K562 (cell line): ENCODE data around the gene CDCA4. TPM values are rescaled to one million over a fixed set of nuclear protein-coding genes. Genes with fewer than 3 reads are reported as not detected.

Source experiments
- ATAC-seq: fragments of 200-7000 bp; cut with Tn5 transposase; 3 replicates; pipeline ENCODE4 v1.9.1; 2020; ENCODE audit warnings: moderate library complexity
- BruUV-seq: library from RNA; stranded (reverse); fragments of 400-500 nt; replicated peaks from 2 replicates; lab custom pipeline; 2021; lab: Mats Ljungman, UMichigan
- CTCF ChIA-PET: fragments of 300-600 bp; formaldehyde crosslinking; extraction: SDS; loops from one replicate; lab custom pipeline; 2021; ENCODE audit warnings: low intra/inter-chr PET ratio; lab: Yijun Ruan, JAX
- POLR2A ChIA-PET: fragments of 300-600, 350-650 bp; sonication (Branson Sonifier 250); formaldehyde crosslinking; extraction: SDS; loops from one replicate; lab custom pipeline; 2021; ENCODE audit warnings: antibody characterized with exemption, inconsistent platforms; lab: Yijun Ruan, JAX
- DNase-seq, 4 experiments: peaks; one replicate each; pipeline versions ENCODE4 v3.0.0 to v3.0.0-alpha.2; 2011 to 2018; ENCODE audit warnings: low spot score in 3 of 4, mixed read lengths in 3 of 4; ENCODE audit errors: extremely low read depth in 1 of 4
- FAIRE-seq: peaks from 2 replicates; lab custom pipeline; 2011; peaks lifted over from hg19 to GRCh38; lab: Jason Lieb, UNC
- H2AFZ ChIP-seq: 2 replicates; pipeline ENCODE4 v1.6.0; 2011; ENCODE audit warnings: low read depth, low read length, control low read depth, inconsistent platforms
- H3K27ac ChIP-seq: fragments of 200-600 bp; 3 replicates; pipeline ENCODE4 v1.8.0; 2011; ENCODE audit warnings: low read depth, mild to moderate bottlenecking, control low read depth, inconsistent platforms, low read length, moderate library complexity, mixed read lengths; ENCODE audit errors: extremely low read depth
- H3K27me3 ChIP-seq, 2 experiments: fragments of 300-600 bp in 1 of 2; 2 replicates in 1 of 2; 3 replicates in 1 of 2; pipeline versions ENCODE4 v1.6.0 to v1.8.0; 2011; ENCODE audit warnings: inconsistent platforms in 2 of 2, low read length in 2 of 2, mild to moderate bottlenecking in 1 of 2, mixed read lengths in 1 of 2, moderate library complexity in 1 of 2; ENCODE audit not compliant: control insufficient read depth in 2 of 2, insufficient read depth in 2 of 2
- H3K36me3 ChIP-seq: fragments of 300-600 bp; 3 replicates; pipeline ENCODE4 v1.8.0; 2011; ENCODE audit warnings: mild to moderate bottlenecking, low read length, inconsistent platforms; ENCODE audit not compliant: control insufficient read depth, insufficient read depth
- H3K4me1 ChIP-seq, 2 experiments: fragments of 200-600 bp in 1 of 2; replicated peaks in 1 of 2; 2 replicates in 1 of 2; 3 replicates in 1 of 2; pipeline versions ENCODE4 v1.5.1 to v1.8.0; 2011; ENCODE audit warnings: inconsistent platforms in 2 of 2, low read length in 2 of 2, mild to moderate bottlenecking in 1 of 2, mixed read lengths in 1 of 2, moderate library complexity in 1 of 2; ENCODE audit not compliant: control insufficient read depth in 2 of 2, insufficient read depth in 2 of 2
- H3K4me2 ChIP-seq: 2 replicates; pipeline ENCODE4 v1.6.1; 2011; ENCODE audit warnings: low read length, control low read depth, inconsistent platforms, mixed read lengths; ENCODE audit not compliant: insufficient read depth
- H3K4me3 ChIP-seq: fragments of 200-600 bp; sonication (generic), shearing (Covaris generic); 2 replicates; pipeline ENCODE4 v1.5.1; 2016; ENCODE audit warnings: control low read depth, inconsistent platforms
- H3K79me2 ChIP-seq: fragments of 200-600 bp; 3 replicates; pipeline ENCODE4 v1.8.0; 2011; ENCODE audit warnings: low read length, inconsistent platforms; ENCODE audit not compliant: control insufficient read depth, insufficient read depth
- H3K9ac ChIP-seq, 2 experiments: 2 replicates each; pipeline versions ENCODE4 v1.6.0 to v1.6.1; 2011; ENCODE audit warnings: low read depth in 2 of 2, low read length in 2 of 2, control low read depth in 1 of 2, inconsistent platforms in 1 of 2, mild to moderate bottlenecking in 1 of 2, mixed read lengths in 1 of 2; ENCODE audit not compliant: insufficient read depth in 1 of 2
- H3K9me1 ChIP-seq: one replicate; pipeline ENCODE4 v1.6.0; 2011; ENCODE audit warnings: inconsistent platforms, mild to moderate bottlenecking, low read length, moderate library complexity; ENCODE audit not compliant: control insufficient read depth, insufficient read depth
- H3K9me3 ChIP-seq: replicated peaks from 2 replicates; pipeline ENCODE4 v1.5.1; 2011; ENCODE audit warnings: low read depth, low read length, inconsistent platforms; ENCODE audit not compliant: control insufficient read depth, insufficient read depth
- H4K20me1 ChIP-seq: replicated peaks from 2 replicates; pipeline ENCODE4 v1.6.1; 2011; ENCODE audit warnings: low read length, inconsistent platforms, mixed read lengths; ENCODE audit not compliant: control insufficient read depth, insufficient read depth
- FOSL1 ChIP-seq: fragments of 200-800 bp; sonication (Bioruptor generic); conservative IDR thresholded peaks from 2 replicates; pipeline ENCODE4 v1.6.1; 2016; ENCODE audit warnings: missing genetic modification characterization, missing compliant biosample characterization
- NFYB ChIP-seq: IDR thresholded peaks from 2 replicates; pipeline ENCODE4 v1.6.1; 2011; ENCODE audit warnings: mild to moderate bottlenecking, moderate library complexity; ENCODE audit not compliant: insufficient read length; ENCODE audit errors: extremely low read depth
- NR1H2 ChIP-seq: sonication (generic); formaldehyde crosslinking; IDR thresholded peaks from 2 replicates; pipeline ENCODE4 v1.4.0; 2020; ENCODE audit warnings: mild to moderate bottlenecking, missing genetic modification reagents
- ZNF282 ChIP-seq: sonication (generic); formaldehyde crosslinking; IDR thresholded peaks from 2 replicates; pipeline ENCODE4 v1.8.1; 2023; ENCODE audit warnings: missing genetic modification reagents
- ZNF764 ChIP-seq: fragments of 250-450 bp; sonication (Bioruptor Pico); IDR thresholded peaks from 2 replicates; pipeline ENCODE4 v1.4.0; 2020; ENCODE audit warnings: low read depth, mild to moderate bottlenecking, moderate library complexity
- WGBS: fragments of 100-300 bp; shearing (Covaris generic); methylation state at CpG from one replicate; pipeline ENCODE4 v1.1.6; 2016; ENCODE audit warnings: low coverage, mixed read lengths; ENCODE audit not compliant: insufficient coverage; ENCODE audit errors: missing lambda C conversion rate; 5-methylcytosine and 5-hydroxymethylcytosine counted together
- in situ Hi-C: fragments of 300-500 bp; cut with MboI; formaldehyde crosslinking; loops from 4 replicates; pipeline ENCODE4 v1.15.0; 2018; ENCODE audit warnings: inconsistent platforms, mixed read lengths
- intact Hi-C: fragments of 100-400 bp; cut with micrococcal nuclease; formaldehyde crosslinking; loops from 2 replicates; pipeline ENCODE4 v1.14.2; 2022
- polyA plus RNA-seq, 8 experiments: library from polyadenylated mRNA; depleted of rRNA in 4 of 8; stranded (reverse) in 5 of 8; unstranded in 3 of 8; fragments of >200 nt; fragmentation: Nextera tagmentation in 2 of 8; fragmentation: Illumina TruSeq in 1 of 8; extraction: Ambion mirVana in 2 of 8; extraction: Trizol in 1 of 8; gene quantifications; 2 replicates each; pipeline versions ENCODE4 v1.2.1 to v1.2.3, GENCODE V29; 2011 to 2014; ENCODE audit warnings: inconsistent platforms in 1 of 8, missing spikeins in 1 of 8
- total RNA-seq, 7 experiments: library from RNA; depleted of rRNA in 6 of 7; stranded (reverse); fragments of >200 nt in 6 of 7; fragmentation: Illumina TruSeq in 2 of 7; extraction: Trizol in 2 of 7; gene quantifications; 2 replicates each; pipeline versions ENCODE4 v1.2.1 to v1.2.3, GENCODE V29; 2011 to 2021; ENCODE audit warnings: low replicate concordance in 1 of 7
- TF ChIP-seq, protein P1 (sequence below): sonication (generic); formaldehyde crosslinking; IDR thresholded peaks from 2 replicates; pipeline ENCODE4 v1.8.0; 2022; ENCODE audit warnings: mild to moderate bottlenecking, missing genetic modification reagents, borderline replicate concordance

The CDCA4 gene
- total and polyA plus RNA-seq, 9 of the 15 experiments (the other 6 are each of a cell fraction or from before 2014, with no cell fraction given): 6.6 to 44.2 (median 23.0) TPM

DNA sequence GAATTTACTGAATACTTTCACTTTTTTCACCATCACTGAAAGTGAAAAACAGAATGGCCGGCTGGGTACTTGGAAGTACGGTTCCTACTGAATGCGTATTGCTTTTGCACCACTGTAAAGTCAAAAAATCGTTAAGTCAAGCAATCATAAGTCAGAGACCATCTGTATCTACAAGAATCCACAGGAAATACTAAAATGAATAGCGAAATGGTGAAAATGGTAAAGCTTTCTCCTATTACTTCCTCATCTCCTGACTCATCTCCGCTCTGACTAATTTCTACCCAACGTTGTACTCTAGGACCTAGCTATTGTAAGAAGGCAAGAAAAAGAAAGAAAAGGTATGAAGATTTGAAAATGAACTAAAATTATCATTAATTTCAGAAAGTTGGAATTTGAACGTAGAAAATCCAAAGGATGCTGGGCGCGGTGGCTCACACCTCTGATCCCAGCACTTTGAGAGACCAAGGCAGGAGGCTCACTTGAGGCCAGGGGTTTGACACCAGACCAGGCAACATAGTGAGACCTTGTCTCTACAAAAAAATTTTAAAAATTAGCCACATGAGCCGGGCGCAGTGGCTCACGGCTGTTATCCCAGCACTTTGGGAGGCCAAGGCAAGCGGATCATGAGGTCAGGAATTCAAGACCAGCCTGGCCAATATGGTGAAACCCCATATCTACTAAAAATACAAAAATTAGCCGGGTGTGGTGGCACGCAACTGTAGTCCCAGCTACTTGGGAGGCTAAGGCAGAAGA is 5.3 kb upstream of the CDCA4 start:
- no peaks in the 10 kb centered on the region for H4K20me1 ChIP-seq
- no peak overlapping the region for H3K9ac ChIP-seq
- TF ChIP-seq ZNF764 (no peak), NR1H2 (CRISPR knock-in tag) (no peak), ZNF282 (CRISPR knock-in tag) (no peak), FOSL1 (tag) (0 out of 2 replicates have a peak, but pooled peaks have one; percentile 10), NFYB (no peak)
- TF ChIP-seq, protein P1, sequence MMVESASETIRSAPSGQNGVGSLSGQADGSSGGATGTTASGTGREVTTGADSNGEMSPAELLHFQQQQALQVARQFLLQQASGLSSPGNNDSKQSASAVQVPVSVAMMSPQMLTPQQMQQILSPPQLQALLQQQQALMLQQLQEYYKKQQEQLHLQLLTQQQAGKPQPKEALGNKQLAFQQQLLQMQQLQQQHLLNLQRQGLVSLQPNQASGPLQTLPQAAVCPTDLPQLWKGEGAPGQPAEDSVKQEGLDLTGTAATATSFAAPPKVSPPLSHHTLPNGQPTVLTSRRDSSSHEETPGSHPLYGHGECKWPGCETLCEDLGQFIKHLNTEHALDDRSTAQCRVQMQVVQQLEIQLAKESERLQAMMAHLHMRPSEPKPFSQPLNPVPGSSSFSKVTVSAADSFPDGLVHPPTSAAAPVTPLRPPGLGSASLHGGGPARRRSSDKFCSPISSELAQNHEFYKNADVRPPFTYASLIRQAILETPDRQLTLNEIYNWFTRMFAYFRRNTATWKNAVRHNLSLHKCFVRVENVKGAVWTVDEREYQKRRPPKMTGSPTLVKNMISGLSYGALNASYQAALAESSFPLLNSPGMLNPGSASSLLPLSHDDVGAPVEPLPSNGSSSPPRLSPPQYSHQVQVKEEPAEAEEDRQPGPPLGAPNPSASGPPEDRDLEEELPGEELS: no peak
- 81% methylated on average over 14 of the region's 16 CpGs for WGBS
- no peak overlapping the region for H2AFZ ChIP-seq
- H3K4me1 ChIP-seq: peaks cover 0 to 5% of the 10 kb centered on the region in 2 experiments; a peak in 2 of 5 replicates
- POLR2A ChIA-PET: interaction anchor here (0.6 kb wide), 1 partner anchor 14 kb away, joined by 3 read pairs; no protein-coding TSS in a partner anchor
- no peak for ATAC-seq
- no peaks in the 10 kb centered on the region for H3K36me3 ChIP-seq
- no peaks in the 10 kb centered on the region for H3K27me3 ChIP-seq
- no peaks in the 10 kb centered on the region for H3K9me1 ChIP-seq
- no peak for FAIRE-seq
- no peak for DNase-seq
- in situ Hi-C loops: no loop called here
- H3K4me2 ChIP-seq: no peak overlapping the region
- no TSS peak for BruUV-seq
- no peak overlapping the region for H3K4me3 ChIP-seq
- H3K9me3 ChIP-seq: no peaks in the 10 kb centered on the region
- peaks cover 12% of the 10 kb centered on the region for H3K79me2 ChIP-seq
- CTCF ChIA-PET: no interaction called here
- H3K27ac ChIP-seq: no peak overlapping the region
- intact Hi-C loops: no loop called here
